HT-29 (cell line): ENCODE measurements around the gene OR2T2. TPM values are rescaled to one million over a fixed set of nuclear protein-coding genes. Genes with fewer than 3 reads are reported as not detected.
"Not testable (repeated sequence)": the region's sequence is repeated elsewhere in the genome, so short reads cannot be mapped to it uniquely, and the experiment has no call there.

ENCODE experiments used
- DNase-seq: peaks from one replicate; pipeline ENCODE4 v3.0.0-alpha.2; 2015; ENCODE audit warnings: low spot score
- total RNA-seq: library from RNA; depleted of rRNA; stranded (reverse); fragments of >200 nt; shearing (Covaris generic); gene quantifications from 2 replicates; pipeline ENCODE4 v1.2.3, GENCODE V29; 2014; rRNA removed

The OR2T2 gene
- total RNA-seq, 1 experiment from 2014 or later, result not detected

- not testable (repeated sequence) for DNase-seq
These were observed 5.2 kb downstream of the OR2T2 start for GRCh38 chr1:248450466-248451145.

DNA sequence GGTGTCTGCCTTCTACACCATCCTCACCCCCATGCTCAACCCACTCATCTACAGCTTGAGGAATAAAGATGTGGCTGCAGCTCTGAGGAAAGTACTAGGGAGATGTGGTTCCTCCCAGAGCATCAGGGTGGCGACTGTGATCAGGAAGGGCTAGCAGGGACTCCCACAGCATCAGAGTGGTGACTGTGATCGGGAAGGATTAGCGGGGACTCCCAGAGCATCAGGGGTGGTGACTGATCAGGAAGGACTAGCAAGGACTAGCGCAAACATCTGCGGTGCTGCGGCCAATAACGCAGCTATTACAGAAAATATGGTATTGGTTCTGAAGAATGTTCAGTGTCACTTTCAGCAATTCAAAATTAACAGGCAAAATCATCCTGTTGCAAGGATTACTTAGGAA lies 8.2 kb downstream of the OR2T2 start:
- not testable (repeated sequence) for DNase-seq

GRCh38 chr1:248455045-248455444 lies 9.6 kb downstream of the OR2T2 start:
- DNase-seq, result not testable (repeated sequence)

GRCh38 chr1:248456635-248457034 lies 11.2 kb downstream of the OR2T2 start:
- not testable (repeated sequence) for DNase-seq

- not testable (repeated sequence) for DNase-seq
These were observed 13.7 kb downstream of the OR2T2 start for GRCh38 chr1:248459117-248459516.

DNA sequence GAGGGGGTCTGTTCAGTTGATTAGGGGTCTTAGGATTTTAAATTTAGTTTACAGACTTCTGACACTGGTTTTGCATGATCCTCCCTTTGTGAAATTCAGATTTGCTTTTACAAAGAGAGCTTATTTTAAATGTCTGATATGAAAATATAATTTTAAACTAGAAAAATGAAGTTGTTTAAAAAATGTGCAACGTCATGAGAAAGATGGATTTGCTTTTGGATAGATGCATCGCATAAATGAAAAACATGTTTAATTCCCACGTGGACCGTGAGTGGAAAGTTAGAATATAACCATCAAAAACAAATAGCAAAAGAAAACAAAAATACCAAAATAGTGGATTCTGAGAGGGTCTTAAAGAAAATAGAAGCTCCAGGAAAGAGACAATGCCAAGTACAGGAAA lies 25.7 kb downstream of the OR2T2 start:
- DNase-seq, result no peak

DNA sequence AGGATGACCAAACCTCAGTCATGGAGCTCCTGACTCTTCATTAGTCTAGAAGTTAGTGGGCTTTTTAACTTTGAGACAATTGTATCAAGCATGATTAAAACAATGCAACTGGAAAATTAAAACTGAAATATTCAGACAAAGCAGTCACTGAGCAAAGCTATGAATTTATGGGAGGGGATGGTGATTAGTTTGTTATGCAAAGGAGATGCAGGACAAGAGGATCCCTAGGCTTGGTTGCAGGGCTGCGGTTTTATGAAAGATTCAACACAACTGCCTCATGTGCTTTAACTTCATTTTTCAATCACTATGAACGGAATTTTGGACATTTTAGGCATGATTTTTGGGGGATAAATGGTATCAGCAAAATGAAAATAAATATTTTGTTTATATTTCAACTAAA lies 26.7 kb downstream of the OR2T2 start:
- DNase-seq, result not testable (repeated sequence)

DNA sequence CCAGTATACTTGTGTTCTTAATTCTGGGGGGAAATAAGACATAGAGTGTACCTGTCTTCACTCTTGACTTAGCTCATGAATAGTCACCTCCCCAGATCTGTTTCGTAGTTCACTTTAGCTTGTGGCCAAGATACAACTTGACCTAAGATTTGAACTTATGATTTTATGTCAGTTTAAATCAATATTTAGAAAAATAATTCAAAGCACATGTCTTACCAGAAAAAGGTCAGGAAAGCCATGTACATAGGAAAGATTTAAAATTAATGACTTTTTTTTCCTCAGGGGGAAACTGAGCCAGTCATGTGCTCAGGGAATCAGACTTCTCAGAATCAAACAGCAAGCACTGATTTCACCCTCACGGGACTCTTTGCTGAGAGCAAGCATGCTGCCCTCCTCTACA lies 27.6 kb downstream of the OR2T2 start, which contains the start of gene OR2T3:
OR2T3 (plus strand) TSS at position 301 of the 400 bp plus-strand sequence; CDS start at position 301, 0 bp downstream.
- DNase-seq, result not testable (repeated sequence)

GRCh38 chr1:248475660-248476059 lies 30.2 kb downstream of the OR2T2 start:
- DNase-seq, result not testable (repeated sequence)

- not testable (repeated sequence) for DNase-seq
These were observed 36.5 kb downstream of the OR2T2 start for GRCh38 chr1:248481686-248482579.

DNA sequence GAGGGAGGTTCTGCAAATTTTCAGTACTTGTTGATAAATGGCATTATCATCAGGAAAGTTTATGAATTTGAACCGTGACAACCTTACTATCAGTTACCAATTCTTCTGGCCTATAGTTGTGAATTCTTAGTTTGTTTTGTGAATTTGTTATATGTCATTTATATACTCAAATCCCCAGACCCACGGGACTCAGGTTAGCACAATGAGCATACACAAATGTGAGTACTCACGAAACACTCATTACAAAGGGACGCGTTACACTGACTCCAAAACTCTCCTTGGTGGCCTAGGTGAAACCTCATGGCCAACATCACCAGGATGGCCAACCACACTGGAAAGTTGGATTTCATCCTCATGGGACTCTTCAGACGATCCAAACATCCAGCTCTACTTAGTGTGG lies 42.9 kb downstream of the OR2T2 start, which contains the start of gene OR2T5:
OR2T5 (plus strand) TSS at position 301 of the 400 bp plus-strand sequence; CDS start at position 301, 0 bp downstream.
- not testable (repeated sequence) for DNase-seq

- not testable (repeated sequence) for DNase-seq
These were observed 51.2 kb downstream of the OR2T2 start for GRCh38 chr1:248496661-248497060.

GRCh38 chr1:248500305-248501035 lies 55.0 kb downstream of the OR2T2 start:
- not testable (repeated sequence) for DNase-seq

Other genes with a start within 250 kb of the OR2T2 start
- not detected in 2 replicates for gene OR2M3, start 248.4 kb upstream of the OR2T2 start, total RNA-seq
- not detected in 2 replicates for gene OR2M4, start 214.2 kb upstream of the OR2T2 start, total RNA-seq
- not detected in 2 replicates for gene OR2T33, start 167.7 kb upstream of the OR2T2 start, total RNA-seq
- not detected in 2 replicates for gene OR2T12, start 142.2 kb upstream of the OR2T2 start, total RNA-seq
- not detected in 2 replicates for gene OR2M7, start 121.1 kb upstream of the OR2T2 start, total RNA-seq
- not detected in 2 replicates for gene OR14C36, start 96.9 kb upstream of the OR2T2 start, total RNA-seq
- gene OR2T4, start 84.0 kb upstream of the OR2T2 start, total RNA-seq, result not detected in 2 replicates
- not detected in 2 replicates for gene OR2T6, start 69.9 kb upstream of the OR2T2 start, total RNA-seq
- not detected in 2 replicates for gene OR2T1, start 42.6 kb upstream of the OR2T2 start, total RNA-seq
- not detected in 2 replicates for gene OR2T3, start 27.7 kb downstream of the OR2T2 start, total RNA-seq
- not detected in 2 replicates for gene OR2T5, start 43.0 kb downstream of the OR2T2 start, total RNA-seq
- not detected in 2 replicates for gene OR2G6, start 62.4 kb downstream of the OR2T2 start, total RNA-seq
- not detected in 2 replicates for gene OR2T29, start 117.1 kb downstream of the OR2T2 start, total RNA-seq
- gene OR2T34, start 129.1 kb downstream of the OR2T2 start, total RNA-seq, result not detected in 2 replicates
- not detected in 2 replicates for gene OR2T10, start 152.1 kb downstream of the OR2T2 start, total RNA-seq
- gene OR2T11, start 189.5 kb downstream of the OR2T2 start, total RNA-seq, result not detected in 2 replicates
- not detected in 2 replicates for gene OR2T35, start 199.6 kb downstream of the OR2T2 start, total RNA-seq
- not detected in 2 replicates for gene OR2T27, start 209.9 kb downstream of the OR2T2 start, total RNA-seq